Measurements from ENCODE around the gene TMPRSS7. TPM values are rescaled to one million over a fixed set of nuclear protein-coding genes. Genes with fewer than 3 reads are reported as not detected.
A peak's percentile ranks its signal among the peaks of the same experiment; 100 is the strongest.

The TMPRSS7 gene
- total RNA-seq, 2 donors from 2014 or later: not detected

- H3K4me1 ChIP-seq: peaks cover 37% of the 10 kb centered on the region
- no peaks in the 10 kb centered on the region for H3K27me3 ChIP-seq
- H3K36me3 ChIP-seq (replicated peaks in 1 of 2; ENCODE audit: insufficient read depth in 1 of 2, low read depth in 2 of 2): no peaks in the 10 kb centered on the region
- no peaks in the 10 kb centered on the region for H3K9me3 ChIP-seq
- ATAC-seq (peak; percentile 91), DNase-seq (peak; percentile 91 to 95 (median 93))
- intact Hi-C loops (cut with DNase I): no loop called here
- peak within 1 kb of the TSS; percentile 85 to 94 (median 89) for H3K27ac ChIP-seq
- 0 to 1% methylated on average over 17 to 65 of the region's 67 CpGs for WGBS, 2 donors
- TF ChIP-seq POLR2A (IDR thresholded peaks at IDR 0.05): peak; percentile 98
- TF ChIP-seq, protein P1, sequence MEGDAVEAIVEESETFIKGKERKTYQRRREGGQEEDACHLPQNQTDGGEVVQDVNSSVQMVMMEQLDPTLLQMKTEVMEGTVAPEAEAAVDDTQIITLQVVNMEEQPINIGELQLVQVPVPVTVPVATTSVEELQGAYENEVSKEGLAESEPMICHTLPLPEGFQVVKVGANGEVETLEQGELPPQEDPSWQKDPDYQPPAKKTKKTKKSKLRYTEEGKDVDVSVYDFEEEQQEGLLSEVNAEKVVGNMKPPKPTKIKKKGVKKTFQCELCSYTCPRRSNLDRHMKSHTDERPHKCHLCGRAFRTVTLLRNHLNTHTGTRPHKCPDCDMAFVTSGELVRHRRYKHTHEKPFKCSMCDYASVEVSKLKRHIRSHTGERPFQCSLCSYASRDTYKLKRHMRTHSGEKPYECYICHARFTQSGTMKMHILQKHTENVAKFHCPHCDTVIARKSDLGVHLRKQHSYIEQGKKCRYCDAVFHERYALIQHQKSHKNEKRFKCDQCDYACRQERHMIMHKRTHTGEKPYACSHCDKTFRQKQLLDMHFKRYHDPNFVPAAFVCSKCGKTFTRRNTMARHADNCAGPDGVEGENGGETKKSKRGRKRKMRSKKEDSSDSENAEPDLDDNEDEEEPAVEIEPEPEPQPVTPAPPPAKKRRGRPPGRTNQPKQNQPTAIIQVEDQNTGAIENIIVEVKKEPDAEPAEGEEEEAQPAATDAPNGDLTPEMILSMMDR (IDR thresholded peaks at IDR 0.05): peak in 2 of 7 experiments; percentile 1 to 36
- H3K4me3 ChIP-seq: peak within 1 kb of the TSS; percentile 38 to 53
Measured at GRCh38 chr3:112086076-112086854, 51.7 kb downstream of the TMPRSS7 start, which contains the start of gene C3orf52. Gene C3orf52 (plus strand): TSS chr3:112086389. CDS start chr3:112086408, 19 bp downstream.

GRCh38 chr3:112086875-112087524 is 52.5 kb downstream of the TMPRSS7 start:
- H3K9me3 ChIP-seq: no peaks in the 10 kb centered on the region
- TF ChIP-seq, protein P1 (IDR thresholded peaks at IDR 0.05): no peak
- no peak for TF ChIP-seq POLR2A (IDR thresholded peaks at IDR 0.05)
- H3K4me3 ChIP-seq: peak overlapping the region; percentile 38 to 53
- no peaks in the 10 kb centered on the region for H3K27me3 ChIP-seq
- H3K4me1 ChIP-seq: peaks cover 42% of the 10 kb centered on the region
- WGBS, 2 donors: 24 to 35% methylated on average over 14 of the region's 14 CpGs
- intact Hi-C loops (cut with DNase I): no loop called here
- no peaks in the 10 kb centered on the region for H3K36me3 ChIP-seq (replicated peaks in 1 of 2; ENCODE audit: insufficient read depth in 1 of 2, low read depth in 2 of 2)
- peak overlapping the region; percentile 85 to 94 (median 89) for H3K27ac ChIP-seq
- ATAC-seq (no peak), DNase-seq (no peak)

DNA sequence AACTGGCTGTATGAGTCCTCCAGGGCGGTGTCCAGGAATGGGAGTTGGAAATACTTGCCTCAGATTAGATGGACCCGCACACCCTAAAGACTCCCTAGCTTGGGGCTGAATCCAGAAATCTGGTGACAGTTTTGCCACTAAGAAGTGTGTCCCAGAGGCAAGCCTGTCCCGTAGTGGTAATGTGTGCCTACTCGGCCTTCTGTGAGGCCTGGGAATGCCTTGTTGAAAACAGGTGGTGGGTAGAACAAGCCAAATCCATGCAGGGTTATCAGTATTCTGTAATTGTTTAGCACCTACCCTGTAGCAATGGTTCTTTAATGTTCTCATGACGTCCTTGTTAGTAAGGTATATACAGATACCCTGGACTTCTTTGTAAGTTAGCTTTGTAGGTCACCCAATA is 53.2 kb downstream of the TMPRSS7 start:
- H3K36me3 ChIP-seq (replicated peaks in 1 of 2; ENCODE audit: insufficient read depth in 1 of 2, low read depth in 2 of 2): no peaks in the 10 kb centered on the region
- no peaks in the 10 kb centered on the region for H3K27me3 ChIP-seq
- no peaks in the 10 kb centered on the region for H3K9me3 ChIP-seq
- peak overlapping the region; percentile 85 to 94 (median 89) for H3K27ac ChIP-seq
- TF ChIP-seq, protein P1 (IDR thresholded peaks at IDR 0.05): peak in 2 of 7 experiments; percentile 26 to 32
- TF ChIP-seq POLR2A (IDR thresholded peaks at IDR 0.05): peak; percentile 87 to 97 (median 95)
- 35 to 37% methylated on average over 5 of the region's 5 CpGs for WGBS, 2 donors
- intact Hi-C loops (cut with DNase I): no loop called here
- peaks cover 49% of the 10 kb centered on the region for H3K4me1 ChIP-seq
- DNase-seq (peak; percentile 80 to 87 (median 86)), ATAC-seq (peak; percentile 64)
- no peak overlapping the region for H3K4me3 ChIP-seq

DNA sequence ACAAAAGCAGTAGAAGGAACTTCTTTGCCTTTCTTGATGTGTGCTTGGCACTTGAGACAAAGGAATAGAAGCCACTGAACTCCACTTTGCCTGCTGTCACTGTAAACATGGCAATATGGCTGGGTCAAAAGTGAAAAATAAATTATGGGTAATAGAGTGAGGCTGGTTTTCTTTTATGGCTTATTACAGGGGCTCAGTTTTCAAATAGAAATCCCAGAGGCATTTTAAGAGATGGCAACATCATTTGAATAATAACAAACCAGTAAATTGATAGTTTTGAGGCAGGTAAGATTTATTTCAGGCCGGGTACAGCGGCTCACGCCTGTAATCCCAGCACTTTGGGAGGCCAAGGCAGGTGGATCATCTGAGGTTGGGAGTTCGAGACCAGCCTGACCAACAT is 54.4 kb downstream of the TMPRSS7 start:
- no peaks in the 10 kb centered on the region for H3K9me3 ChIP-seq
- ATAC-seq: no peak
- TF ChIP-seq POLR2A (IDR thresholded peaks at IDR 0.05): no peak
- TF ChIP-seq, protein P1 (IDR thresholded peaks at IDR 0.05): no peak
- peak overlapping the region; percentile 74 to 94 (median 82) for H3K27ac ChIP-seq
- no peak for DNase-seq
- intact Hi-C loops (cut with DNase I): no loop called here
- H3K36me3 ChIP-seq (replicated peaks in 1 of 2; ENCODE audit: insufficient read depth in 1 of 2, low read depth in 2 of 2): no peaks in the 10 kb centered on the region
- 54 to 69% methylated on average over 4 of the region's 4 CpGs for WGBS, 2 donors
- no peak overlapping the region for H3K4me3 ChIP-seq
- H3K27me3 ChIP-seq: no peaks in the 10 kb centered on the region
- H3K4me1 ChIP-seq: peaks cover 56% of the 10 kb centered on the region

Data from body of pancreas (tissue), 4 donors.